GM21360 (cell line): ENCODE results near the gene ENPEP.

Experiments
- ATAC-seq: cut with Tn5 transposase; IDR thresholded peaks from one replicate; pipeline ENCODE4 v1.9.1; 2021; ENCODE audit warnings: mild to moderate bottlenecking, moderate library complexity; ENCODE audit not compliant: unreplicated experiment

ENPEP gene

GRCh38 chr4:110597582-110597981 lies 121.6 kb downstream of the ENPEP start:
- no peak for ATAC-seq

GRCh38 chr4:110602061-110602460 lies 126.1 kb downstream of the ENPEP start:
- ATAC-seq, result no peak

GRCh38 chr4:110605077-110605476 lies 129.1 kb downstream of the ENPEP start:
- ATAC-seq, result no peak

GRCh38 chr4:110609044-110609750 lies 133.2 kb downstream of the ENPEP start:
- ATAC-seq, result no peak

- ATAC-seq, result no peak
These were observed 134.6 kb downstream of the ENPEP start for GRCh38 chr4:110610620-110610939.

- no peak for ATAC-seq
These were observed 135.2 kb downstream of the ENPEP start for GRCh38 chr4:110610940-110611831.

GRCh38 chr4:110611968-110612447 lies 136.1 kb downstream of the ENPEP start:
- no peak for ATAC-seq

GRCh38 chr4:110612631-110613269 lies 136.8 kb downstream of the ENPEP start:
- no peak for ATAC-seq

- ATAC-seq, result no peak
These were observed 137.8 kb downstream of the ENPEP start for GRCh38 chr4:110613745-110614144.

- ATAC-seq, result no peak
These were observed 138.4 kb downstream of the ENPEP start for GRCh38 chr4:110614173-110614963.
